Astrocyte (in vitro differentiated cells and primary cell): Measurements from ENCODE around the gene TRUB2. TPM values are rescaled to one million over a fixed set of nuclear protein-coding genes. Genes with fewer than 3 reads are reported as not detected.

Experiments
- DNase-seq: peaks from one replicate; pipeline ENCODE4 v3.0.0-alpha.2; 2010; ENCODE audit warnings: low read depth
- FAIRE-seq: peaks from 2 replicates; lab custom pipeline; 2011; peaks lifted over from hg19 to GRCh38; lab: Jason Lieb, UNC
- H2AFZ ChIP-seq: 2 replicates; pipeline ENCODE4 v1.6.0; 2012; ENCODE audit warnings: low read depth, low read length, inconsistent platforms
- H3K27ac ChIP-seq: 2 replicates; pipeline ENCODE4 v1.5.1; 2011; ENCODE audit warnings: low read depth, low read length, inconsistent platforms
- H3K27me3 ChIP-seq: 2 replicates; pipeline ENCODE4 v1.6.0; 2011; ENCODE audit warnings: low read length, inconsistent platforms; ENCODE audit not compliant: insufficient read depth
- H3K36me3 ChIP-seq: 2 replicates; pipeline ENCODE4 v1.5.1; 2011; ENCODE audit warnings: low read length, inconsistent platforms; ENCODE audit not compliant: insufficient read depth
- H3K4me1 ChIP-seq: 2 replicates; pipeline ENCODE4 v1.5.1; 2011; ENCODE audit warnings: low read length, inconsistent platforms; ENCODE audit not compliant: insufficient read depth
- H3K4me2 ChIP-seq: 2 replicates; pipeline ENCODE4 v1.6.0; 2012; ENCODE audit warnings: low read length, inconsistent platforms
- H3K4me3 ChIP-seq: 2 replicates; pipeline ENCODE4 v1.5.1; 2011; ENCODE audit warnings: low read depth, mild to moderate bottlenecking, low read length, inconsistent platforms; ENCODE audit not compliant: insufficient read depth
- H3K79me2 ChIP-seq: 2 replicates; pipeline ENCODE4 v1.6.0; 2012; ENCODE audit warnings: mild to moderate bottlenecking, low read length, inconsistent platforms; ENCODE audit not compliant: insufficient read depth
- H3K9ac ChIP-seq: 2 replicates; pipeline ENCODE4 v1.6.0; 2012; ENCODE audit warnings: mild to moderate bottlenecking, low read length, inconsistent platforms
- H3K9me3 ChIP-seq: 2 replicates; pipeline ENCODE4 v1.5.1; 2012; ENCODE audit warnings: low read depth, mild to moderate bottlenecking, low read length, inconsistent platforms; ENCODE audit not compliant: insufficient read depth
- H4K20me1 ChIP-seq: 2 replicates; pipeline ENCODE4 v1.6.0; 2012; ENCODE audit warnings: low read length, inconsistent platforms; ENCODE audit not compliant: insufficient read depth
- H3K27ac Mint-ChIP-seq: one replicate; pipeline ENCODE4 v1.8.0; 2021; ENCODE audit warnings: mild to moderate bottlenecking, mixed read lengths; ENCODE audit not compliant: unreplicated experiment
- H3K27me3 Mint-ChIP-seq: one replicate; pipeline ENCODE4 v1.8.0; 2021; ENCODE audit warnings: low read depth, mixed read lengths; ENCODE audit not compliant: unreplicated experiment
- H3K36me3 Mint-ChIP-seq: one replicate; pipeline ENCODE4 v1.8.0; 2021; ENCODE audit warnings: low read depth, mixed read lengths; ENCODE audit not compliant: unreplicated experiment
- H3K4me1 Mint-ChIP-seq: one replicate; pipeline ENCODE4 v1.8.0; 2021; ENCODE audit warnings: low read depth, mixed read lengths; ENCODE audit not compliant: unreplicated experiment
- H3K4me3 Mint-ChIP-seq: one replicate; pipeline ENCODE4 v1.8.0; 2021; ENCODE audit warnings: mild to moderate bottlenecking, moderate library complexity, mixed read lengths; ENCODE audit not compliant: unreplicated experiment
- H3K9me3 Mint-ChIP-seq: one replicate; pipeline ENCODE4 v1.8.0; 2021; ENCODE audit warnings: mild to moderate bottlenecking, mixed read lengths; ENCODE audit not compliant: unreplicated experiment
- EZH2 ChIP-seq: IDR thresholded peaks from 2 replicates; pipeline ENCODE4 v1.6.1; 2012; ENCODE audit warnings: mild to moderate bottlenecking, low read length, inconsistent platforms; ENCODE audit not compliant: insufficient read depth
- total RNA-seq: library from RNA; stranded (reverse); gene quantifications from 2 replicates; pipeline ENCODE4 v1.2.1, GENCODE V29; 2021
- TF ChIP-seq, protein P1 (sequence below): IDR thresholded peaks from 2 replicates; pipeline ENCODE4 v1.5.1; 2011; ENCODE audit warnings: low read depth, mild to moderate bottlenecking, inconsistent platforms, low read length, moderate library complexity; ENCODE audit not compliant: insufficient read depth

TRUB2 gene
- total RNA-seq, 1 donor from 2014 or later, result 26.6 TPM

GRCh38 chr9:128325629-128326028 is 3.4 kb upstream of the TRUB2 start:
- no peaks in the 10 kb centered on the region for H3K27me3 ChIP-seq
- no peak overlapping the region for H3K4me2 ChIP-seq
- FAIRE-seq (no peak), DNase-seq (no peak)
- H4K20me1 ChIP-seq, result peaks cover 9% of the 10 kb centered on the region
- H3K4me1 Mint-ChIP-seq, result peaks cover 6% of the 10 kb centered on the region
- peaks cover 49% of the 10 kb centered on the region for H3K79me2 ChIP-seq
- peak overlapping the region; percentile 27 for H3K27ac Mint-ChIP-seq
- H3K4me3 Mint-ChIP-seq, result peak overlapping the region; percentile 3
- no peak overlapping the region for H2AFZ ChIP-seq
- H3K36me3 Mint-ChIP-seq, result peaks cover 10% of the 10 kb centered on the region
- no peaks in the 10 kb centered on the region for H3K9me3 ChIP-seq
- H3K4me3 ChIP-seq, result no peak overlapping the region
- H3K27ac ChIP-seq, result no peak overlapping the region
- no peaks in the 10 kb centered on the region for H3K9me3 Mint-ChIP-seq
- H3K4me1 ChIP-seq, result peaks cover 15% of the 10 kb centered on the region
- no peak overlapping the region for H3K9ac ChIP-seq
- no peaks in the 10 kb centered on the region for H3K27me3 Mint-ChIP-seq
- TF ChIP-seq EZH2, result no peak
- TF ChIP-seq, protein P1, sequence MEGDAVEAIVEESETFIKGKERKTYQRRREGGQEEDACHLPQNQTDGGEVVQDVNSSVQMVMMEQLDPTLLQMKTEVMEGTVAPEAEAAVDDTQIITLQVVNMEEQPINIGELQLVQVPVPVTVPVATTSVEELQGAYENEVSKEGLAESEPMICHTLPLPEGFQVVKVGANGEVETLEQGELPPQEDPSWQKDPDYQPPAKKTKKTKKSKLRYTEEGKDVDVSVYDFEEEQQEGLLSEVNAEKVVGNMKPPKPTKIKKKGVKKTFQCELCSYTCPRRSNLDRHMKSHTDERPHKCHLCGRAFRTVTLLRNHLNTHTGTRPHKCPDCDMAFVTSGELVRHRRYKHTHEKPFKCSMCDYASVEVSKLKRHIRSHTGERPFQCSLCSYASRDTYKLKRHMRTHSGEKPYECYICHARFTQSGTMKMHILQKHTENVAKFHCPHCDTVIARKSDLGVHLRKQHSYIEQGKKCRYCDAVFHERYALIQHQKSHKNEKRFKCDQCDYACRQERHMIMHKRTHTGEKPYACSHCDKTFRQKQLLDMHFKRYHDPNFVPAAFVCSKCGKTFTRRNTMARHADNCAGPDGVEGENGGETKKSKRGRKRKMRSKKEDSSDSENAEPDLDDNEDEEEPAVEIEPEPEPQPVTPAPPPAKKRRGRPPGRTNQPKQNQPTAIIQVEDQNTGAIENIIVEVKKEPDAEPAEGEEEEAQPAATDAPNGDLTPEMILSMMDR, result no peak
- H3K36me3 ChIP-seq, result peaks cover 17% of the 10 kb centered on the region

DNA sequence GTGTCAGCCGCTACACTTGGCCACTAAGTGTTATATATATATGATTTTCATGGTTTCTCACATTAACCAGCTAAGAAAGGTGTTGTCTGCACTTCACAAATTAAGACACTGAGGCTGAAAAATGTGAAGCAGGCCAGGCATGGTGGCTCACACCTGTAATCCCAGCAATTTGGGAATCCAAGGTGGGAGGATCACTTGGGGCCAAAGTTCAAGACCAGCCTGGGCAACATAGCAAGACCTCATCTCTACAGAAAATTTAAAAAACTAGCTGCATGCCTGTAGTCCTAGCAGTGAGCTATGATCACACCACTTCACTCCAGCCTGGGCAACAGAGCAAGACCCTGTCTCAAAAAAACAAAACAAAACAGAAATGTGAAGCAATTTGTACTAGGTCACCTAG is 2.2 kb upstream of the TRUB2 start:
- Histone ChIP-seq H2AFZ (no peak overlapping the region), H4K20me1 (peaks cover 9% of the 10 kb centered on the region), H3K9ac (peak overlapping the region; percentile 16), H3K27ac (no peak overlapping the region), H3K9me3 (no peaks in the 10 kb centered on the region), H3K27me3 (no peaks in the 10 kb centered on the region), H3K4me2 (peak overlapping the region; percentile 97), H3K36me3 (peaks cover 17% of the 10 kb centered on the region), H3K4me3 (no peak overlapping the region), H3K4me1 (peaks cover 15% of the 10 kb centered on the region), H3K79me2 (peaks cover 49% of the 10 kb centered on the region)
- Mint-ChIP-seq H3K27ac (no peak overlapping the region), H3K4me3 (peak overlapping the region; percentile 96), H3K4me1 (peaks cover 6% of the 10 kb centered on the region), H3K9me3 (no peaks in the 10 kb centered on the region), H3K27me3 (no peaks in the 10 kb centered on the region), H3K36me3 (peaks cover 10% of the 10 kb centered on the region)
- DNase-seq, result no peak
- TF ChIP-seq, protein P1, result no peak
- no peak for TF ChIP-seq EZH2
- FAIRE-seq, result no peak

DNA sequence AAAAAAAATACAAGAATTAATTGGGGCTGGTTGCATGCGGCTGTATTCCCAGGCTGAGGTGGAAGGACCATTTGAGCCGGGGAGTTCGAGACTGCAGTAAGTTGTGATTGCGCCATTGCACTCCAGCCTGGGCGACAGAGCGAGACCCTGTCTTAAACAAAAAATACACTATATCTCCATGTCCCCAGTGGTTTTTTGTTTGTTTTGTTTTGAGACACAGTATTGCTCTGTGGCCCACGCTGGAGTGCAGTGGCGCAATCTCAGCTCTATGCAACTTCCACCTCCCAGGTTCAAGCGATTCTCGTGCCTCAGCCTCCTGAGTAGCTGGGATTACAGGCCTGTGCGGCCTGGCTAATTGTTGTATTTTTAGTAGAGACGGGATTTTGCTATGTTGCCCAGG is 1.5 kb upstream of the TRUB2 start:
- Histone ChIP-seq H3K9ac (peak overlapping the region; percentile 95), H2AFZ (no peak overlapping the region), H3K4me3 (peak overlapping the region; percentile 96), H3K27ac (peak overlapping the region; percentile 94), H3K9me3 (no peaks in the 10 kb centered on the region), H4K20me1 (peaks cover 9% of the 10 kb centered on the region), H3K27me3 (no peaks in the 10 kb centered on the region), H3K4me2 (peak overlapping the region; percentile 97), H3K79me2 (peaks cover 49% of the 10 kb centered on the region), H3K36me3 (peaks cover 17% of the 10 kb centered on the region), H3K4me1 (peaks cover 15% of the 10 kb centered on the region)
- Mint-ChIP-seq H3K9me3 (no peaks in the 10 kb centered on the region), H3K4me1 (peaks cover 6% of the 10 kb centered on the region), H3K27me3 (no peaks in the 10 kb centered on the region), H3K27ac (peak overlapping the region; percentile 75), H3K36me3 (peaks cover 10% of the 10 kb centered on the region), H3K4me3 (peak overlapping the region; percentile 96)
- FAIRE-seq (no peak), DNase-seq (no peak)
- TF ChIP-seq, protein P1, result no peak
- no peak for TF ChIP-seq EZH2
